ENCODE results near the gene GRIK1. TPM values are rescaled to one million over a fixed set of nuclear protein-coding genes. Genes with fewer than 3 reads are reported as not detected.
A peak's percentile ranks its signal among the peaks of the same experiment; 100 is the strongest.

GRIK1 gene
- total RNA-seq, 2 experiments from 2014 or later = not detected

DNA sequence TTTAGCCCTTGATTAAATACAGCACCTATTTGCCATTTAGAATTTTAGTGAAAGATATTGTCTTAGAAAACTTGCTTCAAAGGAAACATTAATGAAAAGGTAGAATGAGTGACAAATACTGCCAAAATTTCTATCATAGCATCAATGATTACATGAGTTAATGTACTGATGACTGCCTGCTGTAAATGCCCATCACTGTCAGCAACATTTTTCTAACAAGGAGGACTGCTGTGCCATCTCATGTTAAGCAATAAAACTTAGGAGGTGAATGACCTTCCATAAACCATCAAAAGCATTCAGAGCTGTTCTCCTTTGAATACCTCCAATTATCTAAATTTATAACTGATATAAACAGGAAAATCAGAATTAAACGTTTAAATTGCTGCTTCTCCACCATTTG, 54.3 kb downstream of the GRIK1 start:
- no peaks in the 10 kb centered on the region for H3K4me1 Mint-ChIP-seq

DNA sequence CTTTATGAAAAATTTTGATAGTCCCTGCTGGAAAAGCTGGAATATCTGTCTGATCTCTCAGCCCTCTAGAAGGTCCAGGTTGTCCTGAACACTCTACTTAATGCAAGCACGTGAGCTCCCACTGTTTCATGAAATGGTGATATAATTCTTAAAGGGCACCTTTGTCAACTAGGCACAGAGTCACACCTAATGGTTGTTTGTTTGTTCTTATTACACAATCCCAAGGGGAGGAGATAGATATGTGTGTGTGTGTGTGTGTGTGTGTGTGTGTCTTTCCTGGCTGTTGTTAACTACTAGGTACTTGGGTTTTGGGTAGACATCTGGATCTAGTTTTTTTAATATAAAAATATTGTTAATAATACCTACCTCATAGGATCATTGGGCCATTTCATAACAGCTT, 63.9 kb downstream of the GRIK1 start:
- H3K9me3 Mint-ChIP-seq = no peaks in the 10 kb centered on the region
- no peaks in the 10 kb centered on the region for H3K36me3 Mint-ChIP-seq
- no peaks in the 10 kb centered on the region for H3K4me1 Mint-ChIP-seq
- no peak overlapping the region for H3K27ac Mint-ChIP-seq
- no peak for DNase-seq
- H3K4me3 Mint-ChIP-seq = no peak overlapping the region
- peaks cover 10% of the 10 kb centered on the region for H3K27me3 Mint-ChIP-seq

More for the DNA sequence above, 54.3 kb downstream of the GRIK1 start:
- Mint-ChIP-seq H3K4me3 (no peak overlapping the region), H3K27ac (no peak overlapping the region), H3K27me3 (no peaks in the 10 kb centered on the region), H3K36me3 (no peaks in the 10 kb centered on the region), H3K9me3 (no peaks in the 10 kb centered on the region)
- no peak for DNase-seq

DNA sequence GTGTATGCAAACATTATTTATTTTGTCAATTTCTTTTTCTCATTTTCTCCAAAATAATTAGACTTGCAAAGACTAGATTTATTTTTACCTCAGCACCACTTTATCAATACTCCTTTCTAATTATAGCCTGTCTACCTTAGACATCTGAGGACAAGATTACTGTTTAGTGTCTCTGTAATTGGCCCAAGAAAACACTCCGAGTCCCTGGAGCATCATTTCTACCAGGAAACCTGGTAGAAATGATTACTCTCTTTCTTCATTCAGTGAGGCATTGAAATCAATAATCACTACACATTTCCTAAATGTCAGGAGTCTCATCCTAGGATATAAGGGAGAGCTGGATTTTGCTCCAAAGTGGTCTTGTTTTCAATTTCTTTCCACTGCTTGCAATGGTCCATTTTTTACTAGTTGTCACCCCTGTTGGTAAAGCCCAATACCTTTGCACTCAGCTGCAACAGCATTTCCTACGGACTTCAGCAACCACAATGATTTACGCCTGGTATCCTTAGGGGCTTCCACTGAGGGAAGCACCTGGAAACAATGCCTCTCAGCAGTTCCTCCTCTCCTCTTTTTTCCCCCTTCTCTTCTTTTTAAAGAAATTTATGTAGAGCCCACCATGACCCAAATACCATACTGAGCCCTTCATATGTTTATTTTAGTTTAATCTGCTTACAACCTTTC, 64.6 kb downstream of the GRIK1 start:
- Mint-ChIP-seq H3K4me1 (no peaks in the 10 kb centered on the region), H3K36me3 (no peaks in the 10 kb centered on the region), H3K4me3 (no peak overlapping the region), H3K27me3 (peaks cover 10% of the 10 kb centered on the region), H3K9me3 (no peaks in the 10 kb centered on the region), H3K27ac (no peak overlapping the region)
- DNase-seq = no peak

DNA sequence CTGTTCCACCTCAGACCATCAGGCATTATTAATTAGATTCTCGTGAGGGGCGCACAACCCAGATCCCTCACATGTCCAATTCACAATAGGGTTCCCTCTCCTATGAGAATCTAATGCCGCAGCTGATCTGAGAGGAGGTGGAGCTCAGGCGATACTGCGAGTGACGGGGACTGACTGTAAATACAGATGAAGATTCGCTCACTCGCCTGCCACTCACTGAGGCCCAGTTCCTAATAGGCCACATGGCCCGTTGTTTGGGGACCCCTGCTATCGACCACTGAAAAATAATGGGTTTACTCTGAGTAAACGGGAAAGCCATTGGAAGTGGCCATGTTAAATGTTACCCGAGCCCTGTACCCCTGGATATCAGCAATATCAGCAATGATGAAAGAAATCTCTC, 65.9 kb downstream of the GRIK1 start:
- Mint-ChIP-seq H3K36me3 (no peaks in the 10 kb centered on the region), H3K9me3 (no peaks in the 10 kb centered on the region), H3K27me3 (peaks cover 6% of the 10 kb centered on the region), H3K4me3 (no peak overlapping the region), H3K27ac (no peak overlapping the region), H3K4me1 (no peaks in the 10 kb centered on the region)
- DNase-seq = no peak

DNA sequence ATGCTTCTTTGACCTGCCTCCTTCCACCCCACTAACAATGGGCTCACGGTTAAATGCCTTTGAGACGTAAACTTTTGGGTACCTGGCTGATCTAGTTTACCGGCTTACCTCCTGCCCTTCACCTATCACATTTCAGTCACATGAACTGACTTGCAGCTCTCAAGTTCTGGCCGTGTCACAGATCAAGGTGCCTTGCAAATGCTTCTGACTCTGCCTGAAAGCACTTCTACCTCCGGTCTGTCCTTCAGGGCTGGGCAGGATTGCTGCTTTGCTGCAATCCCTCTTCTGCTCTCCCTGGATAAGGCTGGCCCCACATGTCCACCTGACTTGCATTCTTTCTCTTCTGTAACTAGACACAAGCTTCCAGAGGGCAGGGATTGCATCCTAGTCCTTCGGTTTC, 69.0 kb downstream of the GRIK1 start:
- Mint-ChIP-seq H3K36me3 (no peaks in the 10 kb centered on the region), H3K27me3 (peaks cover 18% of the 10 kb centered on the region), H3K27ac (no peak overlapping the region), H3K4me1 (no peaks in the 10 kb centered on the region), H3K9me3 (no peaks in the 10 kb centered on the region), H3K4me3 (no peak overlapping the region)
- DNase-seq = no peak

DNA sequence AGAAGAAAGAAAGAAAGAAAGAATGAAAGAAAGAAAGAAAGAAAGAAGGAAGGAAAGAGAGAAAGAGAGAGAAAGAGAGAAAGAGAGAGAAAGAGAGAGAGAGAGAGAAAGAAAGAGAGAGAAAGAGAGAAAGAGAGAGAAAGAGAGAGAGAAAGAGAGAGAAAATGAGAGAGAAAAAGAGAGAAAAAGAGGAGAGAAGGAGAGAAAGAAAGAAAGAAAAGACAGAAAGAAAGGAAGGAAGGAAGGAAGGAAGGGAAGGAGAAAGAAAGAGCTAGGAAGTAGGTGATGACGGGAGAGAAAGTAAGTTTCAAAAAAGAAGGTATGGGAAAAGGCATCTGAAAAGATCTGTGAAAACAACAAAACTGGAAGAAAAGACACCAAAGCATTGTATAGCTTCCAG, 72.0 kb downstream of the GRIK1 start:
- no peaks in the 10 kb centered on the region for H3K9me3 Mint-ChIP-seq
- peaks cover 29% of the 10 kb centered on the region for H3K27me3 Mint-ChIP-seq
- H3K27ac Mint-ChIP-seq = no peak overlapping the region
- H3K4me1 Mint-ChIP-seq = no peaks in the 10 kb centered on the region
- no peaks in the 10 kb centered on the region for H3K36me3 Mint-ChIP-seq
- no peak for DNase-seq
- H3K4me3 Mint-ChIP-seq = no peak overlapping the region

DNA sequence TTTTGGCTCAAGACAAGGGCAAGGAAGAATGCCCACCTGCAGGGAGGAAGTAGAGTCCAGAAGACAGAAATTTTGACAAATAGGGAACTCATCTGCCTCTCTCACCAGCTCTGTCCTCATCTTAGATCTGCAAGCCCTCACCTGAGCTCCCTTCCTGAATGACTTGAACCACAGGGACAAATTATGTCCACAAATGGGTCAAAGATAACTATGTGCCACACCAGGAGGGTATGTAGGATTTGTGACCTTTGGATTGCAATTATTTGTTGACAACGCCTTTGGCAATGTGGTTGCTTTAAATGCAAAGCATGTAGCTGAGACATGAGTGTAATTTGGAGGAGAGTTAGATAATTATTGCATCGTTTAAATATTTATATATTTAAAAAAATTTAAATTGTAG, 79.5 kb downstream of the GRIK1 start:
- no peak overlapping the region for H3K27ac Mint-ChIP-seq
- H3K27me3 Mint-ChIP-seq = peaks cover 10% of the 10 kb centered on the region
- no peaks in the 10 kb centered on the region for H3K9me3 Mint-ChIP-seq
- H3K4me1 Mint-ChIP-seq = no peaks in the 10 kb centered on the region
- no peak for DNase-seq
- no peaks in the 10 kb centered on the region for H3K36me3 Mint-ChIP-seq
- H3K4me3 Mint-ChIP-seq = no peak overlapping the region

DNA sequence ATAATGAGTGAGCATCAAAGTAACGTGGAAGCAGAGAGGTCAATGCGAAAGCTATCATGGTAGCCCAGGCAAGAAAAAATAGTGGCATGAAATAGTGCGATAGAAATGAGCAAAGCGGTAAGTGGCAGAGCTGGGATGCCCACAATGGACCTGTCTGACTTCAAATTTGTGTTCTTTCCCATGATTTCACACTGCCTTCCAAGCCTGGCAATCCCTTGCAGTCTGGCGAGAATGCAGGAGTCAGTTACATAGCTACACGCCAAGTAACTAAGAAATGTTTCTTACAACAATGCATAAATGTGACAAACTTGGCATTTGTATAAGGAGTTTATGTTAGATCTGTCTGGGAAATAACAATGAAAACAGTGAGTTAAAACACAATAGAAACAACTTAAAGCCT, 82.6 kb downstream of the GRIK1 start:
- Mint-ChIP-seq H3K36me3 (no peaks in the 10 kb centered on the region), H3K9me3 (no peaks in the 10 kb centered on the region), H3K4me3 (no peak overlapping the region), H3K27me3 (no peaks in the 10 kb centered on the region), H3K27ac (no peak overlapping the region), H3K4me1 (no peaks in the 10 kb centered on the region)
- DNase-seq = no peak

DNA sequence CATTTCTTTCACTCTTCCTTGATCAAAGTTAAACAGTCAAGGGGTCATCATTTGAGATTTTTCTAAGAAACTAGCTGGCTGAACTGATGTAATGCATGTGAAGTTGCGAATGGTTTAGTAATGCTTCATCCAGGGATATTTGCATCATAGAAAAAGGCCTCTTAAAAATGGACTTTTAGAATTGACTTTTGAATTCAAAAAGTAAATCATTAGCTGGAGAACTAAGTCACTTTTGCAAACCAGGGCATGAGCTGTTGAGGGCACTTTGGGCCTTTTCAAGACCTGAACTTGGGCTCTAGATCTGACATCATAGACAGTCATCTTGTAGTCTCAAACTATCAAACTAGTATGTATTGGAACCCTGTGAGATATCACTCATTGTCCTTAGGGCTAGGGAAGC, 85.0 kb downstream of the GRIK1 start:
- Mint-ChIP-seq H3K36me3 (no peaks in the 10 kb centered on the region), H3K27me3 (no peaks in the 10 kb centered on the region), H3K9me3 (no peaks in the 10 kb centered on the region), H3K27ac (no peak overlapping the region), H3K4me1 (no peaks in the 10 kb centered on the region), H3K4me3 (no peak overlapping the region)
- no peak for DNase-seq

DNA sequence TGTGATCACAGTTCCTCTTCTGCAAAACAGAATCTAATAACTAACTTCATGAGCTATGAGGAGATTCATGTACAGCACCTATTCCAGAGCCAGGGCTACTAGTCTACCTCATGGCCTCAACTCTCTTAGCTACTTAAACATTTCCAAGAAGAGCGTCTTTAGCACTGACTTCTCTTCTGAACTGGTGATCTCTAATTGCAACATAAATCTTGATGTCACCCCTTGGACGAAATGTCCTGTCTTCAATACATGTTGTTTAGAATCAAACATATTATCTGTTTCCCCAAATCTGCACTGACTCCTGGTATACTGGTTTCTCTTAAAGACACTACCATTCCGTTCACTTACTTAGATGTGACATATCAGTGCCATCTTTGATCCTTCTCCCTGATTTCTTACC, 88.2 kb downstream of the GRIK1 start:
- Mint-ChIP-seq H3K4me1 (no peaks in the 10 kb centered on the region), H3K9me3 (no peaks in the 10 kb centered on the region), H3K27ac (no peak overlapping the region), H3K4me3 (no peak overlapping the region), H3K27me3 (no peaks in the 10 kb centered on the region), H3K36me3 (no peaks in the 10 kb centered on the region)
- no peak for DNase-seq

DNA sequence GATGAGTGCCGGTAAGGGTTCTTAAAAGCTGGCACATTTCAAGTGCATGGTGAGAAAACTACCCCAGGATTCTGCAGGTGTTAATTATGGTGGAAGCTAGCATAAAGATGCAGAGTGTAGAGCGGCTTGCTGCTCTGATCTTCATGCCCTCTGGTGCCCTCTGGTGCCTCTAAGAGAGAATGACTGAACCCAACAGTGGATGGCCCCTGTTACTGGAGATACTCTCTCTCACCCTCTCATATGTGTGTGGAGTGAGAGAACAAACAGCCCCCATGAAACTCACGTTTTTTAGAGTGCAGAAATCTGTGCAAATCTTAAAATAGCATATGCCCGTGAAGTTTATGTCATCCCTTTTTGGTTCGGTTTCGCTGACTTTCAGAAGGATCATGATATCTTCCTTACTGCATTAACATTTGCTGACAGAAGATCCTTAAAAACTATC, 90.0 kb downstream of the GRIK1 start:
- Mint-ChIP-seq H3K27me3 (peaks cover 7% of the 10 kb centered on the region), H3K27ac (no peak overlapping the region), H3K4me1 (no peaks in the 10 kb centered on the region), H3K9me3 (no peaks in the 10 kb centered on the region), H3K4me3 (no peak overlapping the region), H3K36me3 (no peaks in the 10 kb centered on the region)
- peak; percentile 27 for DNase-seq

DNA sequence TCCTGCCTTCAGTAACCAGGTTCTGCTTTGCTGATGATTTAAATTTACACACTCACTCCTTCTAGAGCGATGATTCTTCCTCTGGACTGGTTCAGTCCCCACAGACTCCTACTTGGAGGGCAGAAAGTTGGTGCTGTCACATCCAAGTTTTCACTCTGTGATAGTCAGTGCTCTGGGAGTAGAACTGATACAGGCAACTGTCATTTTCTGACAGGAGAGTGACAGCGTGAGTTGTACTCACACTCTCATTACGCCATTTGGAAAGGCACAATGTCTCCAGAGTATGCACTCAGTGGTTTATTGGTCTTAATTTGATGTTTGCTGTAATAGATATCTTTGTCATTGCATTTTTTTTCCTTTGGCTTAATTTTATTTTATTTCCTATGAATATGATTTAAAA, 96.0 kb downstream of the GRIK1 start:
- no peak overlapping the region for H3K27ac Mint-ChIP-seq
- no peaks in the 10 kb centered on the region for H3K9me3 Mint-ChIP-seq
- no peaks in the 10 kb centered on the region for H3K4me1 Mint-ChIP-seq
- no peak overlapping the region for H3K4me3 Mint-ChIP-seq
- no peaks in the 10 kb centered on the region for H3K36me3 Mint-ChIP-seq
- peaks cover 16% of the 10 kb centered on the region for H3K27me3 Mint-ChIP-seq
- DNase-seq = no peak

DNA sequence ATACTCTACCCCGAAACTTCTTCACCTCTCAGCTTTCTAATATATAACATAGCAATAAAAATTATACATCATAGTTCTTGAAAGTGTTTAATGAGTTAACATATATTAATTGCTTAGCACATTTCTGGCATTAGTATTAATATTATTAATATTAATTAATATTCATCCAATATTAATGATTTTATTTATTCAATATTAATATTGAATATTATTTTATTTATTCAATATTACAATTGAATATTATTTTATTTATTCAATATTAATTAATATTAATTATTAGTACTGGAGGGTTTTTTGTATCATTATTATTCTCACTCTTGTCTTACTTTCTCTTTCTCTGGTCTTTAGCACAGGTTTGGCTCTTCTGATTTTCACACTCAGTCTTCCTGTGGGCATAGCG, 105.2 kb downstream of the GRIK1 start:
- Mint-ChIP-seq H3K27me3 (peaks cover 12% of the 10 kb centered on the region), H3K27ac (no peak overlapping the region), H3K4me1 (no peaks in the 10 kb centered on the region), H3K9me3 (peaks cover 4% of the 10 kb centered on the region), H3K4me3 (no peak overlapping the region), H3K36me3 (no peaks in the 10 kb centered on the region)
- DNase-seq = no peak

DNA sequence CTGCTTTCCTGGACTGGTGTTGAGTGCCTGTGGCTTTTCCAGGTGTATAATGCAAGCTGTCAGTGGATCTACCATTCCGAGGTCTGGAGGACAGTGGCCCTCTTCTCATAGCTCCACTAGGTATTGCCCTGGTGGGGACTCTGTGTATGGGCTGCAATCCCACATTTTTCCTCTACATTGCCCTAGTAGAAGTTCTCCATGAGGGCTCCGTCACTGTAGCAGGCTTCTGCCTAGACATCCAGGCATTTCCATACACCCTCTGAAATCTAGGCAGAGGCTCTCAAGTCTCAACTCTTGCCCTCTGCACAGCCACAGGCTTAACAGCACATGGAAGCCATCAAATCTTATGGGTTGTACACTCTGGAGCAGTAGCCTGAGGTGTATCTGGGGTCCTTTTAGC, 107.6 kb downstream of the GRIK1 start:
- Mint-ChIP-seq H3K36me3 (no peaks in the 10 kb centered on the region), H3K9me3 (peaks cover 8% of the 10 kb centered on the region), H3K4me3 (no peak overlapping the region), H3K27ac (no peak overlapping the region), H3K27me3 (no peaks in the 10 kb centered on the region), H3K4me1 (no peaks in the 10 kb centered on the region)
- no peak for DNase-seq

DNA sequence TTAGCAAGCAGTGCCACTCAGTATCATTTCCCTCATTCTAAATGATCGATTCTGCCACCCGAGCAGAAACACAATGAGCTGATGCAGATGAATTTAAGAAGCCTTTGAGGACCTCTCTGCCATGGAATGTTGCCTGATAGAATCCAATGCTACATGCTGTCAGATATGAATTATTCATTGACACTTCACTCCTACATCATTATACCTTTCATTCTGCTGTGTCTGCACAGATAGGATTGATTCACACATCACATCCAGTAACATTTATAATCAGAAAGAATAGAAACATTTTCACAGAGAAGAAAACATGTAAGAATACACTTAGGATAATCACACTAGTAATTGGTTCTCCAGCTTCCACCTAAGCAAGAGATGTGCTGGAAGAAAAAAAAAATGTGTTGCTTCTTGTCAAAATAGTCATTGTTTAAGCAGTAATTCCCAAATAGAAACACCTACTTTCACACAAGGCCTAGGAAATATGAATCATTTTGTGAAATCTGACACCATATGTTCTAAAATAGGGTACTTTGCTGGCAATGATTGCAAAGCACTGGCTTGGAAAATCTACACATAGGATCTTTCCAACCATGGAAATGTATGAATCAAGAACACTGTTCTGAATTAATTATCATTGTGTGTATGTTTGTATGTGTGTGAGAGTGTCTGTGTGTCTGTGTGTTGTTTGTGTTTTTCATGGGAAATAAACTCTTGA, 110.1 kb downstream of the GRIK1 start:
- H3K27ac Mint-ChIP-seq = no peak overlapping the region
- no peak overlapping the region for H3K4me3 Mint-ChIP-seq
- H3K36me3 Mint-ChIP-seq = no peaks in the 10 kb centered on the region
- DNase-seq = no peak
- no peaks in the 10 kb centered on the region for H3K4me1 Mint-ChIP-seq
- H3K27me3 Mint-ChIP-seq = no peaks in the 10 kb centered on the region
- H3K9me3 Mint-ChIP-seq = peaks cover 8% of the 10 kb centered on the region

DNA sequence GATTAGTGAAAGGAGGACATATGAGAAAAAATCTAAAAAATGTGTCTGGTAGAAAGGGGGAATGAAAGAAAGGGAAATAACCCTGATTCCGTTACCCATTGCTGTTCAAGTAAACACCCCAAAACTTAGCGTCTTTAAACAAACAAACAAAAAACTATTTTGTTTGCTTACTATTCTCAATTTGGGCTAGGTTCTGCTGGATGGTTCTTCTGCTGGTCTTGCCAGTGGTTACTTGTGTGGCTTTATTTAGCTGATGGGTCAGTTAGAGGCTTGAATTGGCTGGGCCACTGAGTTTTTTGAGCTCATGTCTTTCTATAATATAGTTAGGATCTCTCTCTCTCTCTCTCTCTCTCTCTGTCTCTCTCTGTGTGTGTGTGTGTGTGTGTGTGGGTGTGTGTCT, 112.1 kb downstream of the GRIK1 start:
- H3K4me1 Mint-ChIP-seq = no peaks in the 10 kb centered on the region
- no peak overlapping the region for H3K4me3 Mint-ChIP-seq
- H3K9me3 Mint-ChIP-seq = peaks cover 4% of the 10 kb centered on the region
- H3K36me3 Mint-ChIP-seq = no peaks in the 10 kb centered on the region
- DNase-seq = no peak
- H3K27me3 Mint-ChIP-seq = no peaks in the 10 kb centered on the region
- no peak overlapping the region for H3K27ac Mint-ChIP-seq

Measured in activated naive CD8-positive, alpha-beta T cell treated with anti-CD3 and anti-CD28 coated beads for 36 hours (primary cell).